Upper lobe of left lung (tissue), 6 donors: ENCODE results near the gene IRF3. TPM values are rescaled to one million over a fixed set of nuclear protein-coding genes. Genes with fewer than 3 reads are reported as not detected.

Experiments used
- ATAC-seq, 2 donors: fragments of 200-7000 bp; cut with Tn5 transposase; one replicate each; pipeline ENCODE4 v1.9.1; 2022; ENCODE audit warnings: mild to moderate bottlenecking in 2 of 2, moderate library complexity in 2 of 2; ENCODE audit not compliant: low FRiP score in 2 of 2
- DNase-seq, 2 donors: peaks; one replicate each; pipeline ENCODE4 v3.0.0-alpha.2; 2019 to 2020
- H3K27ac ChIP-seq, 4 donors: fragments of 200-600 bp; sonication (generic); one replicate each; pipeline ENCODE4 v1.5.1; 2016 to 2019
- H3K27me3 ChIP-seq, 4 donors: fragments of 200-600 bp; sonication (generic); one replicate each; pipeline ENCODE4 v1.5.1; 2017 to 2019
- H3K36me3 ChIP-seq, 4 donors: fragments of 200-600 bp; sonication (generic); one replicate each; pipeline ENCODE4 v1.5.1; 2016 to 2019
- H3K4me1 ChIP-seq, 4 donors: fragments of 200-600 bp; sonication (generic); one replicate each; pipeline ENCODE4 v1.5.1; 2018 to 2019
- H3K4me3 ChIP-seq, 4 donors: fragments of 200-600 bp; sonication (generic); one replicate each; pipeline ENCODE4 v1.5.1; 2017 to 2019; ENCODE audit warnings: mild to moderate bottlenecking in 2 of 4, moderate library complexity in 1 of 4
- H3K9me3 ChIP-seq, 4 donors: fragments of 200-600 bp; sonication (generic); one replicate each; pipeline ENCODE4 v1.5.1; 2018 to 2019
- EP300 ChIP-seq, 4 donors: sonication (generic); formaldehyde crosslinking; IDR thresholded peaks; one replicate each; pipeline ENCODE4 v1.5.1; 2017; ENCODE audit warnings: antibody characterized with exemption in 4 of 4, control low read depth in 2 of 4
- POLR2A ChIP-seq, 4 donors: fragments of 450-650 bp; IDR thresholded peaks; one replicate each; pipeline ENCODE4 v1.5.1; 2016 to 2017; ENCODE audit warnings: antibody characterized with exemption in 4 of 4, mild to moderate bottlenecking in 2 of 4
- POLR2AphosphoS5 ChIP-seq, 2 donors: sonication (generic); formaldehyde crosslinking; IDR thresholded peaks; one replicate each; pipeline ENCODE4 v1.5.1; 2017; ENCODE audit warnings: antibody characterized with exemption in 2 of 2
- WGBS, 2 donors: methylation state at CpG; one replicate each; pipeline ENCODE4 v1.1.5; 2017 to 2018; 5-methylcytosine and 5-hydroxymethylcytosine counted together
- total RNA-seq, 6 donors: library from RNA; depleted of rRNA in 4 of 6; stranded (reverse); fragments of >200 nt in 4 of 6; gene quantifications; one replicate each; pipeline versions ENCODE4 v1.1.0 to v1.2.1, GENCODE V29; 2016 to 2021
- TF ChIP-seq, protein P1 (sequence below), 6 experiments: fragments of 450-650 bp in 4 of 6; fragments of 200-600 bp in 2 of 6; sonication (generic) in 2 of 6; IDR thresholded peaks; one replicate each; pipeline ENCODE4 v1.5.1; 2016 to 2019; ENCODE audit warnings: antibody characterized with exemption in 6 of 6
- donor health status: DM: no; HTN: no; CAD: no; lungs with moderate emphysema.
- donor health status: DM: no; HTN: yes; CAD: no; lungs with severe emphysema.

Gene IRF3
- total RNA-seq, 6 donors from 2014 or later = 50.5 to 210 (median 99.1) TPM

DNA sequence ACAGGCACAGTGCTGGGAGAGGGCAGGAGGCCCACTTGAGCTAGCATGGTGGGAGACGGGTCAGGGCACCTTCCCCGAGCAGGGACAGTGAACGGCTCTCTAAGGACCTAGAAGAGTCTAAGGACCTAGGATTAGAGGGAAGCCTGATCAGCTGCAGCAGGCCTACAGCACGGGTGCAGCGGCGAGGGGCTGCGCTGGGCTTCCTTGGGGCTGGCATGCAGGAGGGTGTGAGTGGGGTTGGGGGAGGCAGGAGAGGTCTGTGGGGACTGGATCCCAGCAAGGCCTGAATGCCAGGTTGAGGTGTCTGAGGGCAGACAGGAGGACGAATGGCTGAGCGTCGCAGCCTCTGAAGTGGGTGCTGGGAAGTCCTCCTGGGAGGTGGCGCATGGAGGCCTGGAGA is 20.1 kb downstream of the IRF3 start:
- TF ChIP-seq POLR2A (IDR thresholded peaks at IDR 0.05) (no peak), EP300 (IDR thresholded peaks at IDR 0.05) (no peak), POLR2AphosphoS5 (IDR thresholded peaks at IDR 0.05) (no peak)
- TF ChIP-seq, protein P1, sequence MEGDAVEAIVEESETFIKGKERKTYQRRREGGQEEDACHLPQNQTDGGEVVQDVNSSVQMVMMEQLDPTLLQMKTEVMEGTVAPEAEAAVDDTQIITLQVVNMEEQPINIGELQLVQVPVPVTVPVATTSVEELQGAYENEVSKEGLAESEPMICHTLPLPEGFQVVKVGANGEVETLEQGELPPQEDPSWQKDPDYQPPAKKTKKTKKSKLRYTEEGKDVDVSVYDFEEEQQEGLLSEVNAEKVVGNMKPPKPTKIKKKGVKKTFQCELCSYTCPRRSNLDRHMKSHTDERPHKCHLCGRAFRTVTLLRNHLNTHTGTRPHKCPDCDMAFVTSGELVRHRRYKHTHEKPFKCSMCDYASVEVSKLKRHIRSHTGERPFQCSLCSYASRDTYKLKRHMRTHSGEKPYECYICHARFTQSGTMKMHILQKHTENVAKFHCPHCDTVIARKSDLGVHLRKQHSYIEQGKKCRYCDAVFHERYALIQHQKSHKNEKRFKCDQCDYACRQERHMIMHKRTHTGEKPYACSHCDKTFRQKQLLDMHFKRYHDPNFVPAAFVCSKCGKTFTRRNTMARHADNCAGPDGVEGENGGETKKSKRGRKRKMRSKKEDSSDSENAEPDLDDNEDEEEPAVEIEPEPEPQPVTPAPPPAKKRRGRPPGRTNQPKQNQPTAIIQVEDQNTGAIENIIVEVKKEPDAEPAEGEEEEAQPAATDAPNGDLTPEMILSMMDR (IDR thresholded peaks at IDR 0.05) = no peak
- no peak for ATAC-seq
- Histone ChIP-seq H3K27ac (no peak overlapping the region), H3K36me3 (peaks cover 9 to 56% (median 40%) of the 10 kb centered on the region in 4 donors), H3K9me3 (no peaks in the 10 kb centered on the region), H3K4me3 (no peak overlapping the region), H3K4me1 (peaks cover 16 to 45% (median 27%) of the 10 kb centered on the region in 4 donors), H3K27me3 (no peaks in the 10 kb centered on the region)
- WGBS, 2 donors = 90 to 92% methylated on average over 11 of the region's 11 CpGs
- no peak for DNase-seq

DNA sequence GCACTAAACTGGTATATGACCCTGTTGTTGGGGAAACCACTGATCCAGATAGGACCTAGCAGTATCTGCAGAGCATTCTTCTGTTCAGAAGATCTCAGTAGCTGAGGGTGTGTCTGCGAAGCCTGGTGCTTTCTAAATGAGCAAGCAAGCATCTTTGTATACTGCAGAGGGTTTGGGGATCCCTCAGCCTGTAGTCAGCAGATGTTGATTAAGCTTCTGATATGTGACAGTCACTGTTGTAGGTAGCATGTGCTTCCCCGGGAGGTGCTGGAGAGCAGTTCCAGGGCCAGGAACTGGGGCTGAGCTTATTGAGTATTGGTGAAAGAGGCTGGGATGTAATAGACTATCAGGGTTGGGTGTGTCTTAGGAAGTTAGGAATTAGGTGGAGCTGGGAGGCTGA is 22.2 kb downstream of the IRF3 start:
- Histone ChIP-seq H3K4me3 (peak overlapping the region in 1 of 4 donors; percentile 98), H3K36me3 (peaks cover 9 to 34% (median 25%) of the 10 kb centered on the region in 4 donors), H3K4me1 (peaks cover 21 to 58% (median 34%) of the 10 kb centered on the region in 4 donors), H3K27ac (no peak overlapping the region), H3K9me3 (no peaks in the 10 kb centered on the region), H3K27me3 (no peaks in the 10 kb centered on the region)
- DNase-seq (no peak), ATAC-seq (no peak)
- 67 to 78% methylated on average over 2 of the region's 2 CpGs for WGBS, 2 donors
- TF ChIP-seq POLR2A (IDR thresholded peaks at IDR 0.05) (no peak), POLR2AphosphoS5 (IDR thresholded peaks at IDR 0.05) (no peak), EP300 (IDR thresholded peaks at IDR 0.05) (no peak)
- TF ChIP-seq, protein P1 (IDR thresholded peaks at IDR 0.05) = no peak

DNA sequence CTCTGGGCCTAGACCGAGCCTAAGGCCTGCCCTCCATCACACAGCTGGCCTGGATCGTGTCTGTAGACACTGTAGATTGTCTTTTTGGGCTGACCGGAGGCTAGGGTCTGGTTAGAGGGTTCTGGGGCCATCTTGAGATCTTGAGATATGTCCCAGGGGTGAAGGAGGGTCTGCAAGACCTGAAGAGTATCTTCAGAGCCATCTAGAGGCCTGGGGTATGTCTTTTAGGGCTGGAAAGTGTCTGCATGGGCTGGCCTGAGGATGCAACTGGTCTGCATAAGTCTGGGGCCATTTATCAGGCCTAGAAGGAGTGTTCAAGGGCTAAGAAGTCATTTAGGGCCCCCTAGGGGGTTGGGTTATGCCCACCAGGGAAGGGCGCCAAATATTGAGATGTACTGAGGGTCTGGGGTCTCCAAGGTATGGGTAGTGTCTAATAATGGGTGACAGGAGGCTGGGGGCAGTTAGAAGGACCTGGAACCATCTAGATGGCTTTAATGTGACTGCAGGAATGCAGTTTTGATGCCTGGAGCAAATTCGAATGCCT is 23.1 kb downstream of the IRF3 start:
- no peak for DNase-seq
- Histone ChIP-seq H3K36me3 (peaks cover 6 to 27% (median 21%) of the 10 kb centered on the region in 4 donors), H3K27ac (peak overlapping the region; percentile 95 to 100 (median 98)), H3K4me3 (peak overlapping the region; percentile 60 to 98 (median 93)), H3K27me3 (no peaks in the 10 kb centered on the region), H3K9me3 (no peaks in the 10 kb centered on the region), H3K4me1 (peaks cover 26 to 67% (median 43%) of the 10 kb centered on the region in 4 donors)
- 12 to 14% methylated on average over 2 to 3 of the region's 5 CpGs for WGBS, 2 donors
- no peak for TF ChIP-seq POLR2AphosphoS5 (IDR thresholded peaks at IDR 0.05)
- TF ChIP-seq EP300 (IDR thresholded peaks at IDR 0.05) = no peak
- TF ChIP-seq, protein P1 (IDR thresholded peaks at IDR 0.05) = no peak
- no peak for TF ChIP-seq POLR2A (IDR thresholded peaks at IDR 0.05)
- no peak for ATAC-seq

DNA sequence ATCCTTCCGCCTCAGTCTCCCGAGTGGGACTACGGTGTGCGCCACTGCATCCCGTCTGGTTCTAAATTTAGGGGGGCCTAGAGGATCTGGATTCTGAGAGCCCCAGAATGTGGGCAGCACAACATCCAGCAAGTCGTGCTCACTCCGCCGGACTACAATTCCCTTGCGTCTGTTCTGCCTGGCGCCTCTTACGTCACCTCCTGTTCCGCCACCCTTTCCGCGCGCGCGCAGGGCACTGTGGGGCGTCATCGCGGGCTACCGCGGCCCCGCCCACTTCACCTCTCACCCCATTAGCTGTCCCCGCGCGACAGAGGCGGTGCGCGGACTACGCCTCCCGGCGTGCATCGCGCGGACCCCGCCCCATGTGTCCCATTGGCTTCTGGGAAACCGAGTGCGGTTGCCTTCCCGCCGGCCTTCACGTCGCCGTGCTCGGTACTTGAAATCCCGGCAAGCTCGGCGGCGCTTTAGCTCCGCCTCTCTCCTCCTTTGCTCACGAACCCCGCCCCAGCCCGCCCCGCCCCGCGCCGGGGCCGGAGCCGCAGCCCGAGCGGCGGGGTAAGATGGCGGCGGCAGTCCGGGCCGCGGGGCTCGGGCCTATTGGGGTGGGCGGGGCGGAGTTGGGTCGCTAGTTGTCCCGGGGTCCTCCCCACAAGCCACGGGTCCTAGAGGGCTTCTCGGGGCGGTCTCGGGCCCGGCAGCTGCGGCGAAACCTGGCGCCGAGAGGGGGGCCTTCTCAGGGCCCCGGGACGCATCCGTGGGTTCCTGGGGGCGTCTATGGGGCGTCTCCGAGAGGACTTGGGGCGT is 23.8 kb downstream of the IRF3 start, which contains the start of gene SCAF1:
SCAF1 (plus strand) TSS at position 522 of the 804 bp plus-strand sequence. CDS start 2,818 bp downstream, outside the sequence.
- WGBS, 2 donors = 1% methylated on average over 35 of the region's 87 CpGs; no CpG with 5 or more reads in 1 of the 2 donors
- no peaks in the 10 kb centered on the region for H3K27me3 ChIP-seq

More for the DNA sequence above, 23.8 kb downstream of the IRF3 start, which contains the start of gene SCAF1:
- H3K9me3 ChIP-seq = no peaks in the 10 kb centered on the region
- peaks cover 5 to 20% (median 14%) of the 10 kb centered on the region in 4 donors for H3K36me3 ChIP-seq
- TF ChIP-seq POLR2AphosphoS5 (IDR thresholded peaks at IDR 0.05) (peak; percentile 96), EP300 (IDR thresholded peaks at IDR 0.05) (peak in 1 of 4 donors; percentile 90), POLR2A (IDR thresholded peaks at IDR 0.05) (peak in 3 of 4 donors; percentile 86 to 94 (median 88))
- TF ChIP-seq, protein P1 (IDR thresholded peaks at IDR 0.05) = peak in 2 of 6 experiments; percentile 17 to 42
- H3K4me3 ChIP-seq = peak within 1 kb of the TSS; percentile 60 to 98 (median 93)
- ATAC-seq (peak; percentile 86 to 95), DNase-seq (peak; percentile 99 to 100)
- peak within 1 kb of the TSS; percentile 95 to 100 (median 100) for H3K27ac ChIP-seq
- peaks cover 31 to 74% (median 47%) of the 10 kb centered on the region in 4 donors for H3K4me1 ChIP-seq
